ENCODE data around the gene ZNF385B.

ZNF385B gene

DNA sequence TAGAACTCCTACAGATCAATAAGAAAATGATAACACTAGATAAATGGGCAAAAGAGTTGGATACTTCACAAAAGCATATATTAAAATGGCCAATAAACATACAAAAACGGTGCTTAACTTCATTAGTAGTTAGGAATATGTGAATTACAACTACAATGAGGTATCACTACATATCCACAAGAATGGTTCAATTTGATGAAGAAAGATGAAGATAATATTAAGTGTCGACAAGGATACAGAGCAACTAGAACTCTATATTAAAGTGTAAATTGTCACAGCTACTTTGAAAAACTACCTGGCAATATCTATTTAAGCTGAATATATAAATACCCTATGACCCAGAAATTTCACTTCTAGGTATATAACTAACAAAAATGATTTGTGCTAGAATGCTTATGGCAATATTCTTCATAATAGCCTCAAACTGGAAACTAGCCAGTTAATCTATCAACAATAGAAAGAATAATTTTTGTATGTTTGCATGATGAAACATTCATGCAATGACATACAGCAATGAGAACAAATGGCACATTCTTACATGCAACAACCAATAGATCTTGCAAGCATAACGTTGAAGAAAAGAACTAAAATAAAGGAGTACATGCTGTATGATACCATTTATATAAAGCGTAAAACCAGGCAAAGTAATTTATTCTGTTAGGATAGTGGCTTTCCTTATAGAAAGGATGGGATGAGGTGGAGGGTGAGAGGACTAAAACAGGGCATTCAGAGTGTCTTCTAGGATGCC is 306.6 kb downstream of the ZNF385B start:
- Mint-ChIP-seq H3K27ac (no peak overlapping the region), H3K4me3 (no peak overlapping the region), H3K27me3 (no peaks in the 10 kb centered on the region)

DNA sequence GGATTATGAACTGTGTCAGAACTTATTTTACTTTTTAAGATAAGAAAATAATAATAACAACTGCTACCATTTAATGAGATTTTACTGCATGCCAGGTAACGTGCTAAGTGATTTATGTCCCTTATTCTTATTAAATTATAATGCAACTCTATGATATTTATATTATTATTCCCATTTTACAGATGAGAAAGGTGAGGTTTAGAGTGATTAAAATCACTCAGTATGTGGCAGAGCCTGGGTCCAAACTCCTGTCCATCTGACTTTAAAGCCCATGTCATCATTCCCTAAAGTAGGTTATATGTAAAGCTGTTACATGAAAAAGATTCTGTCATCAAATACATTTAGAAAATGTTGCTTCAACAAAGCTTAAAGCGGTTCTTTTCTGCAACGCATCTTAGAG is 308.0 kb downstream of the ZNF385B start:
- Mint-ChIP-seq H3K36me3 (ENCODE audit: insufficient read depth) (no peaks in the 10 kb centered on the region), H3K4me1 (ENCODE audit: low read depth in 2 of 2) (no peaks in the 10 kb centered on the region), H3K27ac (no peak overlapping the region), H3K9me3 (no peaks in the 10 kb centered on the region), H3K4me3 (no peak overlapping the region), H3K27me3 (no peaks in the 10 kb centered on the region)
- DNase-seq (no peak), ATAC-seq (replicated peaks) (no peak)

More for the DNA sequence above, 306.6 kb downstream of the ZNF385B start:
- no peak for ATAC-seq (replicated peaks)
- Mint-ChIP-seq H3K9me3 (no peaks in the 10 kb centered on the region), H3K36me3 (ENCODE audit: insufficient read depth) (no peaks in the 10 kb centered on the region), H3K4me1 (ENCODE audit: low read depth in 2 of 2) (no peaks in the 10 kb centered on the region)
- no peak for DNase-seq

DNA sequence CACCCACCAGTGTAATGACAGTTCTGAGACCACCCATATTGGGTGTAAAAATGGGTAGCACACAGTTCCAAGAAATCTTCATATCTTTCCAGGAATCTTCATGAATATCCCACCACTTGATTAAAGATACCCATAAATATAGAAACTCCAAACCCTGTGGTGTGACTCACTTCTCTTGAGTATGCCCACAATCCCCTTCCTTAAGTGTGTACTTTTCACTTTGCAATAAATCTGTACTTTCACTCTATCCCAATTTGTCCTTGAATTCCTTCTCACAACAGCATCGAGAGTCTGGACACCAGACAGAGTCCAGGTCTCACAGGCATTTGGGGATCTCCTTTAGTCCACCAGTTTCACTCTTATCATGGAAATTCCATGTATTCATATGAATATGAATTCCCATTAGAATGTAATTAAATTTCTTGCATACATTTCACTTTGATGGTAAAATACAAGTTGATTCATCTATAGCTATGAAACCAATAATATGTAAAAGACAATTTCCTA is 309.8 kb downstream of the ZNF385B start:
- Mint-ChIP-seq H3K36me3 (ENCODE audit: insufficient read depth) (no peaks in the 10 kb centered on the region), H3K27me3 (no peaks in the 10 kb centered on the region), H3K4me1 (ENCODE audit: low read depth in 2 of 2) (no peaks in the 10 kb centered on the region), H3K4me3 (no peak overlapping the region), H3K9me3 (peaks cover 0 to 2% of the 10 kb centered on the region in 2 donors), H3K27ac (no peak overlapping the region)
- ATAC-seq (replicated peaks) (no peak), DNase-seq (no peak)

DNA sequence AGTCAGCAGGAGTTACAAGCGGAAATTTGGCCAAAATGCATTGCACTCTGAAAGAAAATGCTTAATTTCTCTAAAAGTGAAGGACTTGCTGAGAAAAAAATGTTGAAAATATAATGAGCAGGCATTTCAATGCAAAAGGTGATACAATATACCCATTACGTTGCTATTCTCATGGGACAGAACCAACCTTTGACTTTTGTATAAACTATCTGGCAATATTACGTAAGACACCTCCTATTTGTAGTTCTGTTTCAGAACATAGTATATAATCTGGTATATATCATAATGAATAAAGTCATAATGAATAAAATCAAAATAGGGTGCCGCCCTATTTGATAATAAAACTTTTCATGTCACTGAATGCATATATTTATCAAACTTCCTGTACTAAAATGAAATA is 310.6 kb downstream of the ZNF385B start:
- Mint-ChIP-seq H3K4me1 (ENCODE audit: low read depth in 2 of 2) (no peaks in the 10 kb centered on the region), H3K4me3 (no peak overlapping the region), H3K9me3 (peaks cover 0 to 2% of the 10 kb centered on the region in 2 donors), H3K27ac (no peak overlapping the region), H3K36me3 (ENCODE audit: insufficient read depth) (no peaks in the 10 kb centered on the region), H3K27me3 (no peaks in the 10 kb centered on the region)
- no peak for DNase-seq
- no peak for ATAC-seq (replicated peaks)

DNA sequence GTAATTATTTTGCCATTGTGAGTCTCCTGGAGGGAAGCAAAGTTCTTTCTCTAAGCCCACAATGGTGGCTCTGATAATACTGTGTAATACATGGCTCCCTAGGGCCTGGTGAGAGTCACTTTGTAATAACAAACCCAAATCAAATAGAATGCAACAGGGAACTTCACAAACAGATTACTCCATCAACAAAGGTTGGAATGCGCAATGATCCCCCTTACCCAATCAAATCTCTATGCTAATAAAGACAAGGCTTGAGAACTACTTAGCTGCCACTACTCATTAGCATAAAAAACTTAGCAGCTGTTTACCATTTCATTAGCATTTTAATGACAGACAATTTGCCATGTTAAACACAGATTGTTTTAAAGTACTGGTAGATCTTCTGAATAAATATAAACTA is 311.2 kb downstream of the ZNF385B start:
- DNase-seq, result no peak
- H3K4me3 Mint-ChIP-seq, result no peak overlapping the region
- H3K9me3 Mint-ChIP-seq, result peaks cover 0 to 2% of the 10 kb centered on the region in 2 donors
- no peaks in the 10 kb centered on the region for H3K4me1 Mint-ChIP-seq (ENCODE audit: low read depth in 2 of 2)
- H3K27ac Mint-ChIP-seq, result no peak overlapping the region
- no peak for ATAC-seq (replicated peaks)
- H3K27me3 Mint-ChIP-seq, result no peaks in the 10 kb centered on the region
- H3K36me3 Mint-ChIP-seq (ENCODE audit: insufficient read depth), result no peaks in the 10 kb centered on the region

DNA sequence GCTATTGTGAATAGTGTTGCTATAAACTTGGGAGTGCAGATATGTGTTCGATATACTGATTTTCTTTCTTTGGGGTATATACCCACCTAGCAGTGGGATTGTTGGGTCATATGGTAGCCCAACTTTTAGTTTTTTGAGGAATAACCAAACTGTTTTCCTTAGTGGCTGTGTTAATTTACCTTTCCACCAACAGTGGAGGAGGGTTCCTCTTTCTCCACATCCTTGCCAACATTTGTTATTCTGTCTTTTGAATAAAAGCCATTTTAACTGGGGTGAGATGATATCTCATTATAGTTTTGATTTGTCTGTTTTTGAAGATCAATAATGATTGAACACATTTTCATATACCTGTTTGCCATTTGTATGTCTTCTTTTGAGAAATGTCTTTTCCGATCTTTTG is 314.8 kb downstream of the ZNF385B start:
- no peak for DNase-seq
- Mint-ChIP-seq H3K4me1 (ENCODE audit: low read depth in 2 of 2) (no peaks in the 10 kb centered on the region), H3K9me3 (peaks cover 0 to 2% of the 10 kb centered on the region in 2 donors), H3K36me3 (ENCODE audit: insufficient read depth) (no peaks in the 10 kb centered on the region), H3K27ac (no peak overlapping the region), H3K27me3 (no peaks in the 10 kb centered on the region), H3K4me3 (no peak overlapping the region)
- ATAC-seq (replicated peaks), result no peak

DNA sequence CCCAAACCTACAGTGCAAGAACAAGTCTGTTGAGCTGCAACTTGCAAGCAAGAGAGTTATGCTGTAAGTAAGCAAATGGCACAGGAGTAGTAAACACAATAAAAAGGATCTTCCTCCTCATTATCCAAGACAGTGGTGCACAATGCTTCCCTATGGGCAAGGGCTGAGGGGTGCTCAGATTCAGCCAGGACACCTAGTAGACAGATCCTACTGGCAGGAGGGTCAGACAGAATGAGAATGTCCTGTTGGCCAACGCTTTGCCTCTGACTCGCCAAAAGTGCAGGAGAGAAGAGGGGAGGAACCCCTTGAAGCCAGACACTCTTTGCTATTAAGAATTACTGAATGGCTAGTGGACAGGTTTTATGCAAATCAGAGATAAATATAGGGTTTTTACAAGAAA is 316.4 kb downstream of the ZNF385B start:
- peaks cover 0 to 2% of the 10 kb centered on the region in 2 donors for H3K9me3 Mint-ChIP-seq
- H3K4me3 Mint-ChIP-seq, result no peak overlapping the region
- H3K4me1 Mint-ChIP-seq (ENCODE audit: low read depth in 2 of 2), result no peaks in the 10 kb centered on the region
- DNase-seq, result no peak
- no peak overlapping the region for H3K27ac Mint-ChIP-seq
- ATAC-seq (replicated peaks), result no peak
- no peaks in the 10 kb centered on the region for H3K27me3 Mint-ChIP-seq
- no peaks in the 10 kb centered on the region for H3K36me3 Mint-ChIP-seq (ENCODE audit: insufficient read depth)

DNA sequence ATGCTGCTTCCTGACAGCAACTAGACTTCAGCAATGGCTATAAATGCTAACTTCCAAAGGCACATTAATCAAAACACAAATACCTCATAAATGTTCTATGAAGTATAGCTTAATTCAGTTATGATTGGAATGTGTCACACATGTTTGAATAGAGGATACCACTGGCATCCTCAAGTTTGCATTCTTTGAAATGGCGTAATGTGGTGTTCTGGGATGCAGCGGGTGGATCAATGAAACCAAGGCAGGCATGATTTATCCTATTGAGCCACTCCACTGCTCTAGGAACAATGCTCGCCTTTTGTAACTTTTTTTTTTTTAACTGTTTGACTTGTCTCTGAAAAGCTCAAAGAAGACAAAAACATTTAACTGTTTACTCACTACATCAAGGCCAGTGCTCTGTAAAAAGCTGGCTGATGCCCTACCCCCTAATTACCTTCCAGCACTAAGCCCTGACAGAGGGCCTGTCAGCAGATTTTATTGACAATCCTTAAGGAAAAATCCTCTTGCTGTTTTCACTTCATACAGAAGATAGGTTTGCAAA is 318.0 kb downstream of the ZNF385B start:
- H3K27ac Mint-ChIP-seq, result no peak overlapping the region
- ATAC-seq (replicated peaks) (no peak), DNase-seq (no peak)
- H3K4me1 Mint-ChIP-seq (ENCODE audit: low read depth in 2 of 2), result no peaks in the 10 kb centered on the region
- H3K36me3 Mint-ChIP-seq (ENCODE audit: insufficient read depth), result no peaks in the 10 kb centered on the region
- no peak overlapping the region for H3K4me3 Mint-ChIP-seq
- H3K27me3 Mint-ChIP-seq, result no peaks in the 10 kb centered on the region
- H3K9me3 Mint-ChIP-seq, result peaks cover 0 to 2% of the 10 kb centered on the region in 2 donors

DNA sequence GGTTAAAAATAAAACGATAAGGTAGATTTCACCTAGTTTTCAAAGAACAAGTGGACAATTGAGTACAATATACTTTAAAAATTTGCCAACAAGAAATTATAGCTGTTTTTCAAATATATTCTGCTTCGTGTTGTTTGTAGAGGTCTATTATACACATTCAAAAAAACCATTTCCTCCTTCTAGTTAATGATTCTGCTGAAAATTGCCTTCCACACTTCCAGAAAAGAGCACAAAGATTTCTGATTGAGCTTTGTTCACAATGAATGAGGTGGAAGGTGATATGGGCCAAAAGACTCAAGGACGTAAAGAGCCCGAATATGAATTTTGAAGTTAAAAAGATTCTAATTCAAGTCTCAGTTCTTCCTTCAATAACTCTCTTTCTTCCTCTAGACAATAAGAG is 319.8 kb downstream of the ZNF385B start:
- Mint-ChIP-seq H3K27me3 (no peaks in the 10 kb centered on the region), H3K27ac (no peak overlapping the region), H3K36me3 (ENCODE audit: insufficient read depth) (no peaks in the 10 kb centered on the region), H3K4me3 (no peak overlapping the region), H3K9me3 (no peaks in the 10 kb centered on the region), H3K4me1 (ENCODE audit: low read depth in 2 of 2) (no peaks in the 10 kb centered on the region)
- ATAC-seq (replicated peaks), result no peak
- no peak for DNase-seq

DNA sequence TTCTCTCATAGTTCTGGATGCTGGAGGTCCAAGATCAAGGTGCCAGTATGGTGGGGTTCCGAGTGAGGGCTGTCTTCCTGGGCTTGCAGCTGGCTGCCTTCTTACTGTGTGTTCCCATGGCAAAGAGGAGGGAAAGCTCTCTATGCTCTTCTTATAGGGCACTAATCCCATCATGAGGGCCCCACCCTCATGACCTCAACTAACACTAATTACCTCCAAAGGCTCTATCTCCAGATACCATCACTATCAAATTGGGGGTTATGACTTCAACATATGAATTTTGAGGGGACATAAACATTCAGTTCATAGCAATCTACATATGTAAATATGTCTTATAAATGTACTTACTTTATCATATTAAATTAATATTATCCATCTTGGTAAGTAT is 322.3 kb downstream of the ZNF385B start:
- no peaks in the 10 kb centered on the region for H3K9me3 Mint-ChIP-seq
- no peaks in the 10 kb centered on the region for H3K4me1 Mint-ChIP-seq (ENCODE audit: low read depth in 2 of 2)
- ATAC-seq (replicated peaks) (no peak), DNase-seq (no peak)
- no peaks in the 10 kb centered on the region for H3K36me3 Mint-ChIP-seq (ENCODE audit: insufficient read depth)
- no peaks in the 10 kb centered on the region for H3K27me3 Mint-ChIP-seq
- no peak overlapping the region for H3K27ac Mint-ChIP-seq
- no peak overlapping the region for H3K4me3 Mint-ChIP-seq

DNA sequence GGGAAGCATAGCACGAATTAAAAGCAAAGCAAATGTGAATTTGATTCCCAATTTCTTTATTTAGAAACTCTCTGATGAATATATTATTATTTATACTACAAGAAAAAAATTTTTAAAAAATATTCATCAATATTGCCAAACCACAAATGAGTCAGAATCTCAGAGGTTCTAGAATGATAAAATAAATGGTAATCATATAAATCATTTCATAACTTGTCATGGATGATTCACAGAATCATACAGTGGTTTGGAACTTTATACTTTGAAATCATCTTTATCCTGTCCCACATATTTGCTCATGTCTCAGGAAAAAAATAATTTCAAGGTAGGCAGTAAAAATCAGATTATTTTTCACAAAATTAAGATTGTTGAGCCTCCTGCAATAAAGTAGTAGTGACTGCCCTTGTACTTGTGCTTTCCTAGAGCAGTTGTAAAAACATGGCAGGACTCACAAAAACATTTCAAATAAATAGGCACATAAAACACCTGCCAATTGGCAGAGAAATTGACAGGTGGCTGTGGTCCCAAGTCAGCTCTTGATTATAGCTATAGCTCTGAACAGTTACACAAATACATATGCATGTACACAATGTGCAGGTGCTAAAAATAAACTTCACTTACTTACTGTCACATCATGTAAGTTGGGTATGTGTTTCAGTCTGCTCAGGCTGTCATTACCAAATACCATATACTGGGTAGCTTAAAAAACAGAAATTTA is 322.8 kb downstream of the ZNF385B start:
- ATAC-seq (replicated peaks) (no peak), DNase-seq (no peak)
- no peak overlapping the region for H3K4me3 Mint-ChIP-seq
- H3K27ac Mint-ChIP-seq, result no peak overlapping the region
- H3K4me1 Mint-ChIP-seq (ENCODE audit: low read depth in 2 of 2), result no peaks in the 10 kb centered on the region
- no peaks in the 10 kb centered on the region for H3K9me3 Mint-ChIP-seq
- H3K27me3 Mint-ChIP-seq, result no peaks in the 10 kb centered on the region
- no peaks in the 10 kb centered on the region for H3K36me3 Mint-ChIP-seq (ENCODE audit: insufficient read depth)

DNA sequence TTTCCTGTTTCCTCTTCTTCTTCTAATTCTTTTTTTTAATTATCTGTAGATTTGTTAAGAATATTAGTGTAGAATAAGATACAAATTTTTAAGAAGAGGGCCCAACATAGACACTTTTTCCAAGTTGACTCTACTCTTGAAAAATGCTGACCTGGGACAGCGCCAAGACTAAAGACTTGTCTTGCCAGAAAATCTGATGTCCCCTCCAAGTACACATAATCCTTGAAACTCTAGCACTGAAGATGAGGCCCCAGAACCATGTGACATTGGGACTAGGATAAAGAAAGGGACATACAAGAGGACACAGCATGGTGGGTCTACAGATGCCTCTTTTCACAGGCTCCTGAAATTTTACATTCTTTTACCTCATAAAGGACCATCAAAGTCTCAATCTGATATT is 325.2 kb downstream of the ZNF385B start:
- DNase-seq (no peak), ATAC-seq (replicated peaks) (no peak)
- no peaks in the 10 kb centered on the region for H3K9me3 Mint-ChIP-seq
- no peaks in the 10 kb centered on the region for H3K27me3 Mint-ChIP-seq
- H3K27ac Mint-ChIP-seq, result no peak overlapping the region
- H3K4me1 Mint-ChIP-seq (ENCODE audit: low read depth in 2 of 2), result no peaks in the 10 kb centered on the region
- no peak overlapping the region for H3K4me3 Mint-ChIP-seq
- H3K36me3 Mint-ChIP-seq (ENCODE audit: insufficient read depth), result no peaks in the 10 kb centered on the region

DNA sequence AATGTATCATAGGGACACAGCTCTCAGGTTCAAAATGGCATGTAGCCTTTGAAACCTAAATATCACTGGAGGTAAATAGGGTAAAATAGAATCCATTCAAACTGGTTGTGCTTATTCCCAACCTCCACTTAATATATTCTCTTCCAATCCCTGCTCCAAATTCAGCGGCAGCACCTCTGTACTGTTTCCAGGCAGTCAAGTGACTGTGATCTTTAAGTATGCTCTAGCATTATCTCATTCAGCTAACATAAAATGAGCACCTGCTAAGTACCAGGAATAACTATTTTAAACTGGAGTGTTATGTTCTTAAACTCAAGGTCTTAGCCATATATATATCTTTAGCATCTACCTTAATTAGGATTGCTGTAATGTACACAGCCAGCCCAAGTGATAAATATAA is 327.5 kb downstream of the ZNF385B start:
- ATAC-seq (replicated peaks), result no peak
- no peaks in the 10 kb centered on the region for H3K36me3 Mint-ChIP-seq (ENCODE audit: insufficient read depth)
- no peak overlapping the region for H3K4me3 Mint-ChIP-seq
- no peaks in the 10 kb centered on the region for H3K27me3 Mint-ChIP-seq
- no peaks in the 10 kb centered on the region for H3K4me1 Mint-ChIP-seq (ENCODE audit: low read depth in 2 of 2)
- H3K9me3 Mint-ChIP-seq, result no peaks in the 10 kb centered on the region
- no peak for DNase-seq
- H3K27ac Mint-ChIP-seq, result no peak overlapping the region

DNA sequence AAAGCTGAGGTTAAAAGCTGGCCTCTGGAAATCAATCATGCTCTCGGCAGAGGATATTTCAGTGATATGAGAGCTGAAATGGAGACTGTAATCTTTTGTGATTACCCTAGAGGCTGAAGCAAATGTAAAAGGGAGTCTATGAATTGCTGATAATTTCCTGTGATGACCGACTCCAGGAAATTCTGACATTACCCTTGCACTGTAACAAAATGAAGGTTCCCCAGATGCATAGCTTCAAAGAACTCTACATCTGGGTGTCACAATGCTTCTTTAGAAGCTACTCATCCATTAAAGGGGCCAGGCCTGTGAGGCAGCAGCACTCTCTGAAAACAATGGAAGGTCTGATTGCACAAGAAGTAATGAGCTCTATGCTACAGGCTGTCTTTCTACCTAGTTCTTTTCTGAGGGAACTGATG is 328.5 kb downstream of the ZNF385B start:
- Mint-ChIP-seq H3K27ac (no peak overlapping the region), H3K9me3 (no peaks in the 10 kb centered on the region), H3K4me3 (no peak overlapping the region), H3K27me3 (no peaks in the 10 kb centered on the region), H3K4me1 (ENCODE audit: low read depth in 2 of 2) (no peaks in the 10 kb centered on the region), H3K36me3 (ENCODE audit: insufficient read depth) (no peaks in the 10 kb centered on the region)
- ATAC-seq (replicated peaks) (no peak), DNase-seq (no peak)
